Esophagus muscularis mucosa (tissue), 4 donors: Measurements from ENCODE around the gene DNAJB5. TPM values are rescaled to one million over a fixed set of nuclear protein-coding genes. Genes with fewer than 3 reads are reported as not detected.

ENCODE experiments used
- DNase-seq: peaks from one replicate; pipeline ENCODE4 v3.0.0-alpha.2; 2017; ENCODE audit errors: extremely low spot score
- H3K27ac ChIP-seq, 4 donors: fragments of 200-600 bp; sonication (generic); replicated peaks in 1 of 4; 1 replicate in 3 of 4; 2 replicates in 1 of 4; pipeline ENCODE4 v1.5.1; 2016 to 2019; ENCODE audit warnings: mild to moderate bottlenecking in 1 of 4
- H3K27me3 ChIP-seq, 4 donors: fragments of 200-600 bp; sonication (generic); one replicate each; pipeline versions ENCODE4 v1.5.1 to v1.6.0; 2016 to 2019
- H3K36me3 ChIP-seq, 4 donors: fragments of 200-600 bp; sonication (generic); one replicate each; pipeline ENCODE4 v1.5.1; 2016 to 2019
- H3K4me1 ChIP-seq, 4 donors: fragments of 200-600 bp; sonication (generic); one replicate each; pipeline ENCODE4 v1.5.1; 2016 to 2019
- H3K4me3 ChIP-seq, 4 donors: fragments of 200-600 bp; sonication (generic); 1 replicate in 2 of 4; 2 replicates in 2 of 4; pipeline ENCODE4 v1.5.1; 2016 to 2019; ENCODE audit warnings: mild to moderate bottlenecking in 4 of 4, moderate library complexity in 1 of 4
- H3K9me3 ChIP-seq, 4 donors: fragments of 200-600 bp; sonication (generic); 1 replicate in 3 of 4; 2 replicates in 1 of 4; pipeline ENCODE4 v1.5.1; 2016 to 2019
- CTCF ChIP-seq, 3 experiments: fragments of 200-600 bp in 2 of 3; fragments of 450-650 bp in 1 of 3; sonication (generic) in 2 of 3; IDR thresholded peaks; one replicate each; pipeline ENCODE4 v1.5.1; 2017 to 2019; ENCODE audit warnings: antibody characterized with exemption in 3 of 3, mild to moderate bottlenecking in 2 of 3, moderate library complexity in 1 of 3
- EP300 ChIP-seq: sonication (generic); formaldehyde crosslinking; IDR thresholded peaks from one replicate; pipeline ENCODE4 v1.6.1; 2017; ENCODE audit warnings: antibody characterized with exemption
- POLR2A ChIP-seq: fragments of 450-650 bp; IDR thresholded peaks from one replicate; pipeline ENCODE4 v1.6.1; 2017; ENCODE audit warnings: antibody characterized with exemption, moderate library complexity, mild to moderate bottlenecking, low read depth
- POLR2AphosphoS5 ChIP-seq, 2 donors: sonication (generic); formaldehyde crosslinking; IDR thresholded peaks; one replicate each; pipeline ENCODE4 v1.6.1; 2017; ENCODE audit warnings: antibody characterized with exemption in 2 of 2
- WGBS: methylation state at CpG from one replicate; pipeline ENCODE4 v1.1.5; 2018; 5-methylcytosine and 5-hydroxymethylcytosine counted together
- intact Hi-C: fragments of 100-400 bp; cut with DNase I; formaldehyde crosslinking; loops from one replicate; pipeline ENCODE4 v1.15.1; 2023
- total RNA-seq, 4 donors: library from RNA; depleted of rRNA; stranded (reverse); fragments of >200 nt; gene quantifications; one replicate each; pipeline versions ENCODE4 v1.1.0 to v1.2.1, GENCODE V29; 2016

Gene DNAJB5
- total RNA-seq, 4 donors from 2014 or later = 83.5 to 124 (median 93.8) TPM

- Histone ChIP-seq H3K27ac (no peak overlapping the region), H3K4me3 (no peak overlapping the region), H3K4me1 (peaks cover 0 to 3% (median 0%) of the 10 kb centered on the region in 4 donors), H3K36me3 (peaks cover 0 to 22% (median 12%) of the 10 kb centered on the region in 4 donors), H3K9me3 (no peaks in the 10 kb centered on the region), H3K27me3 (no peaks in the 10 kb centered on the region)
- 31% methylated on average over 1 of the region's 1 CpG for WGBS
- DNase-seq = no peak
- TF ChIP-seq CTCF (IDR thresholded peaks at IDR 0.05) = no peak
- TF ChIP-seq POLR2AphosphoS5 (IDR thresholded peaks at IDR 0.05) = no peak
- no peak for TF ChIP-seq POLR2A
- no peak for TF ChIP-seq EP300
- intact Hi-C loops = no loop called here
These were observed 38.3 kb downstream of the DNAJB5 start for GRCh38 chr9:35027860-35028259.

GRCh38 chr9:35028341-35028740 lies 38.8 kb downstream of the DNAJB5 start:
- H3K9me3 ChIP-seq = no peaks in the 10 kb centered on the region
- peaks cover 0 to 3% (median 0%) of the 10 kb centered on the region in 4 donors for H3K4me1 ChIP-seq
- H3K27ac ChIP-seq = no peak overlapping the region
- H3K4me3 ChIP-seq = no peak overlapping the region
- H3K36me3 ChIP-seq = peaks cover 0 to 21% (median 12%) of the 10 kb centered on the region in 4 donors
- no peaks in the 10 kb centered on the region for H3K27me3 ChIP-seq
- intact Hi-C loops = no loop called here
- TF ChIP-seq POLR2A (no peak), POLR2AphosphoS5 (IDR thresholded peaks at IDR 0.05) (no peak), CTCF (IDR thresholded peaks at IDR 0.05) (no peak), EP300 (no peak)
- DNase-seq = no peak

- intact Hi-C loops = no loop called here
- Histone ChIP-seq H3K27ac (no peak overlapping the region), H3K36me3 (peaks cover 0 to 16% (median 6%) of the 10 kb centered on the region in 4 donors), H3K4me1 (peaks cover 0 to 3% (median 0%) of the 10 kb centered on the region in 4 donors), H3K9me3 (no peaks in the 10 kb centered on the region), H3K4me3 (no peak overlapping the region), H3K27me3 (no peaks in the 10 kb centered on the region)
- WGBS = 64% methylated on average over 4 of the region's 4 CpGs
- TF ChIP-seq CTCF (IDR thresholded peaks at IDR 0.05) (no peak), POLR2A (no peak), EP300 (no peak), POLR2AphosphoS5 (IDR thresholded peaks at IDR 0.05) (no peak)
- DNase-seq = no peak
These were observed 39.7 kb downstream of the DNAJB5 start for GRCh38 chr9:35029241-35029640.

- H3K4me3 ChIP-seq = no peak overlapping the region
- no peaks in the 10 kb centered on the region for H3K9me3 ChIP-seq
- no peak for TF ChIP-seq CTCF (IDR thresholded peaks at IDR 0.05)
- TF ChIP-seq POLR2A = no peak
- no peak for TF ChIP-seq EP300
- no peak for TF ChIP-seq POLR2AphosphoS5 (IDR thresholded peaks at IDR 0.05)
- intact Hi-C loops = no loop called here
- WGBS = 68% methylated on average over 2 of the region's 2 CpGs
- H3K27me3 ChIP-seq = no peaks in the 10 kb centered on the region
- DNase-seq = no peak
- H3K27ac ChIP-seq = no peak overlapping the region
- H3K36me3 ChIP-seq = peaks cover 0 to 14% (median 6%) of the 10 kb centered on the region in 4 donors
- peaks cover 0 to 3% (median 0%) of the 10 kb centered on the region in 4 donors for H3K4me1 ChIP-seq
These were observed 40.3 kb downstream of the DNAJB5 start for GRCh38 chr9:35029852-35030251.

- 88% methylated on average over 2 of the region's 2 CpGs for WGBS
- no peak for DNase-seq
- H3K9me3 ChIP-seq = no peaks in the 10 kb centered on the region
- no peak overlapping the region for H3K4me3 ChIP-seq
- intact Hi-C loops = no loop called here
- H3K27me3 ChIP-seq = no peaks in the 10 kb centered on the region
- peaks cover 0 to 24% (median 9%) of the 10 kb centered on the region in 4 donors for H3K36me3 ChIP-seq
- TF ChIP-seq CTCF (IDR thresholded peaks at IDR 0.05) (no peak), POLR2A (no peak), POLR2AphosphoS5 (IDR thresholded peaks at IDR 0.05) (no peak), EP300 (no peak)
- peaks cover 3 to 12% (median 8%) of the 10 kb centered on the region in 4 donors for H3K4me1 ChIP-seq
- H3K27ac ChIP-seq = no peak overlapping the region
These were observed 43.6 kb downstream of the DNAJB5 start for GRCh38 chr9:35033101-35033500.
